H1 (cell line): ENCODE measurements around the gene HACL1. TPM values are rescaled to one million over a fixed set of nuclear protein-coding genes. Genes with fewer than 3 reads are reported as not detected.

ENCODE experiments used
- CTCF ChIA-PET: fragments of 300-600 bp; sonication (Branson Sonifier 250); formaldehyde crosslinking; loops from one replicate; lab custom pipeline; 2021; ENCODE audit not compliant: partially characterized antibody; lab: Charles Lee
- POLR2A ChIA-PET: fragments of 300-600 bp; sonication (Branson Sonifier 250); formaldehyde crosslinking; loops from one replicate; lab custom pipeline; 2021; ENCODE audit warnings: inconsistent platforms; ENCODE audit not compliant: partially characterized antibody; lab: Charles Lee
- DNase-seq, 2 experiments: peaks; one replicate each; pipeline versions ENCODE4 v3.0.0 to v3.0.0-alpha.2; 2010 to 2022; ENCODE audit warnings: low spot score in 2 of 2, low read depth in 1 of 2, mixed read lengths in 1 of 2
- FAIRE-seq: peaks from 2 replicates; lab custom pipeline; 2011; peaks lifted over from hg19 to GRCh38; lab: Jason Lieb, UNC
- H2AFZ ChIP-seq: 2 replicates; pipeline ENCODE4 v1.8.1; 2012; ENCODE audit warnings: low read length, inconsistent platforms
- H2AK5ac ChIP-seq: 2 replicates; pipeline ENCODE4 v1.6.1; 2013; ENCODE audit warnings: low read depth, low read length
- H2BK120ac ChIP-seq: replicated peaks from 2 replicates; pipeline ENCODE3; 2013; ENCODE audit warnings: low read depth, low read length, inconsistent platforms
- H2BK12ac ChIP-seq: 2 replicates; pipeline ENCODE4 v1.6.1; 2013; ENCODE audit warnings: low read depth, low read length
- H2BK15ac ChIP-seq: 2 replicates; pipeline ENCODE4 v1.6.1; 2013; ENCODE audit warnings: low read length
- H2BK20ac ChIP-seq: 2 replicates; pipeline ENCODE4 v1.6.1; 2013; ENCODE audit warnings: low read length
- H2BK5ac ChIP-seq: 2 replicates; pipeline ENCODE4 v1.6.1; 2013; ENCODE audit warnings: low read depth, low read length
- H3K14ac ChIP-seq: 2 replicates; pipeline ENCODE4 v1.6.1; 2013; ENCODE audit warnings: inconsistent platforms; ENCODE audit not compliant: insufficient read length
- H3K18ac ChIP-seq: 2 replicates; pipeline ENCODE4 v1.6.1; 2013; ENCODE audit warnings: low read length; ENCODE audit errors: extremely low read depth
- H3K23ac ChIP-seq: 2 replicates; pipeline ENCODE4 v1.6.1; 2013; ENCODE audit warnings: inconsistent platforms; ENCODE audit not compliant: insufficient read length
- H3K23me2 ChIP-seq: 2 replicates; pipeline ENCODE4 v1.6.1; 2013; ENCODE audit warnings: low read depth, low read length
- H3K27ac ChIP-seq: 2 replicates; pipeline ENCODE4 v1.6.1; 2011; ENCODE audit warnings: low read depth, low read length, inconsistent platforms
- H3K27me3 ChIP-seq, 4 experiments: replicated peaks in 1 of 4; 1 replicate in 1 of 4; 2 replicates in 3 of 4; pipeline versions ENCODE4 v1.6.1 to v1.8.1; 2011 to 2013; ENCODE audit warnings: low read length in 3 of 4, mild to moderate bottlenecking in 3 of 4, inconsistent platforms in 2 of 4, mixed read lengths in 2 of 4, moderate library complexity in 1 of 4; ENCODE audit not compliant: control insufficient read depth in 3 of 4, insufficient read depth in 3 of 4; ENCODE audit errors: extremely low read depth in 1 of 4
- H3K36me3 ChIP-seq, 4 experiments: 2 replicates each; pipeline versions ENCODE4 v1.6.1 to v1.8.1; 2011 to 2013; ENCODE audit warnings: mild to moderate bottlenecking in 4 of 4, low read length in 3 of 4, moderate library complexity in 2 of 4, control low read depth in 1 of 4, inconsistent platforms in 1 of 4; ENCODE audit not compliant: insufficient read depth in 4 of 4, control insufficient read depth in 2 of 4
- H3K4ac ChIP-seq: replicated peaks from 2 replicates; pipeline ENCODE3; 2013; ENCODE audit warnings: low read length, low read depth, mixed read lengths, inconsistent platforms; ENCODE audit not compliant: insufficient read length
- H3K4me1 ChIP-seq, 4 experiments: replicated peaks in 1 of 4; 1 replicate in 1 of 4; 2 replicates in 3 of 4; pipeline versions ENCODE4 v1.6.1 to v1.8.1; 2011 to 2013; ENCODE audit warnings: low read length in 3 of 4, inconsistent platforms in 2 of 4, mixed read lengths in 1 of 4; ENCODE audit not compliant: insufficient read depth in 4 of 4, control insufficient read depth in 3 of 4
- H3K4me2 ChIP-seq, 2 experiments: 2 replicates each; pipeline versions ENCODE4 v1.6.1 to v1.8.1; 2011 to 2013; ENCODE audit warnings: low read depth in 2 of 2, low read length in 2 of 2, control low read depth in 1 of 2, inconsistent platforms in 1 of 2, mild to moderate bottlenecking in 1 of 2; ENCODE audit not compliant: insufficient read depth in 1 of 2
- H3K4me3 ChIP-seq, 4 experiments: fragments of 200-600, 300-600 bp in 1 of 4; sonication (generic), shearing (Covaris generic), sonication (Bioruptor Twin) in 1 of 4; 2 replicates each; pipeline versions ENCODE4 v1.5.1 to v1.8.1; 2011 to 2016; ENCODE audit warnings: low read length in 4 of 4, low read depth in 3 of 4, control low read depth in 2 of 4, inconsistent platforms in 2 of 4, mild to moderate bottlenecking in 2 of 4, mixed read lengths in 1 of 4, moderate library complexity in 1 of 4; ENCODE audit not compliant: insufficient read depth in 2 of 4; ENCODE audit errors: extremely low read depth in 1 of 4
- H3K56ac ChIP-seq: replicated peaks from 2 replicates; pipeline ENCODE3; 2013; ENCODE audit warnings: low read depth, mild to moderate bottlenecking, mixed read lengths, low read length, inconsistent platforms; ENCODE audit not compliant: insufficient read length
- H3K79me1 ChIP-seq: 2 replicates; pipeline ENCODE4 v1.6.1; 2013; ENCODE audit warnings: low read depth, low read length, control low read depth
- H3K79me2 ChIP-seq, 2 experiments: 2 replicates each; pipeline versions ENCODE4 v1.6.1 to v1.8.1; 2012 to 2013; ENCODE audit warnings: low read length in 2 of 2, mild to moderate bottlenecking in 2 of 2, inconsistent platforms in 1 of 2; ENCODE audit not compliant: insufficient read depth in 2 of 2, control insufficient read depth in 1 of 2
- H3K9ac ChIP-seq, 4 experiments: replicated peaks in 1 of 4; 1 replicate in 1 of 4; 2 replicates in 3 of 4; pipeline versions ENCODE4 v1.6.1 to v1.8.1; 2011 to 2013; ENCODE audit warnings: low read depth in 3 of 4, low read length in 3 of 4, control low read depth in 2 of 4, mild to moderate bottlenecking in 2 of 4, moderate library complexity in 2 of 4, inconsistent platforms in 1 of 4; ENCODE audit errors: extremely low read depth in 1 of 4
- H3K9me3 ChIP-seq, 2 experiments: 2 replicates each; pipeline versions ENCODE4 v1.6.1 to v1.8.1; 2012 to 2013; ENCODE audit warnings: mild to moderate bottlenecking in 2 of 2, moderate library complexity in 2 of 2, control low read depth in 1 of 2, inconsistent platforms in 1 of 2, low read depth in 1 of 2, low read length in 1 of 2, mixed read lengths in 1 of 2; ENCODE audit not compliant: insufficient read depth in 2 of 2
- H4K20me1 ChIP-seq, 2 experiments: replicated peaks in 1 of 2; 2 replicates each; pipeline versions ENCODE3 to v1.8.1; 2011 to 2013; ENCODE audit warnings: inconsistent platforms in 2 of 2, low read length in 2 of 2, mild to moderate bottlenecking in 1 of 2; ENCODE audit not compliant: insufficient read depth in 2 of 2, control insufficient read depth in 1 of 2
- H4K5ac ChIP-seq: 2 replicates; pipeline ENCODE4 v1.6.1; 2013; ENCODE audit warnings: low read length, low read depth, mixed read lengths, inconsistent platforms; ENCODE audit not compliant: insufficient read length
- H4K8ac ChIP-seq: 2 replicates; pipeline ENCODE4 v1.8.0; 2013; ENCODE audit warnings: mild to moderate bottlenecking, moderate library complexity, low read length, inconsistent platforms; ENCODE audit not compliant: insufficient read depth; ENCODE audit errors: extremely low read depth
- H4K91ac ChIP-seq: replicated peaks from 2 replicates; pipeline ENCODE3; 2013; ENCODE audit warnings: low read length, mixed read lengths, inconsistent platforms; ENCODE audit not compliant: insufficient read length
- ATF2 ChIP-seq: IDR thresholded peaks from 2 replicates; pipeline ENCODE4 v1.6.1; 2012; ENCODE audit warnings: low read length, inconsistent platforms
- ATF3 ChIP-seq: IDR thresholded peaks from 2 replicates; pipeline ENCODE4 v1.6.1; 2011; ENCODE audit warnings: low read depth, mild to moderate bottlenecking, low read length; ENCODE audit not compliant: insufficient read depth
- BRCA1 ChIP-seq: IDR thresholded peaks from 2 replicates; pipeline ENCODE4 v1.6.1; 2012; ENCODE audit warnings: low read depth, low read length, improper control_type of control experiment
- HDAC6 ChIP-seq: IDR thresholded peaks from one replicate; pipeline ENCODE4 v1.7.1; 2012; ENCODE audit warnings: low read depth, mild to moderate bottlenecking, inconsistent platforms, low read length, moderate library complexity
- MAFK ChIP-seq: IDR thresholded peaks from 2 replicates; pipeline ENCODE4 v1.6.1; 2012; ENCODE audit warnings: low read depth, mild to moderate bottlenecking, improper control_type of control experiment, low read length
- RNF2 ChIP-seq: fragments of 200-900, 300-1000 bp; sonication (generic); IDR thresholded peaks from 2 replicates; pipeline ENCODE4 v1.7.1; 2016; ENCODE audit warnings: borderline replicate concordance, low read depth, mild to moderate bottlenecking, antibody characterized with exemption, low read length; ENCODE audit not compliant: poor library complexity, severe bottlenecking; ENCODE audit errors: missing control alignments
- SIRT6 ChIP-seq: IDR thresholded peaks from one replicate; pipeline ENCODE4 v1.7.1; 2012; ENCODE audit warnings: low read length, inconsistent platforms
- SUZ12 ChIP-seq: fragments of 200-600 bp; sonication (generic); IDR thresholded peaks from 2 replicates; pipeline ENCODE4 v1.6.1; 2012; ENCODE audit warnings: mild to moderate bottlenecking, inconsistent platforms, low read length, moderate library complexity, mixed read lengths
- WGBS, 2 experiments: shearing (Covaris generic) in 1 of 2; methylation state at CpG; one replicate each; pipeline versions ENCODE4 v1.1.6 to v1.1.7; 2013 to 2015; ENCODE audit warnings: low lambda C conversion rate in 2 of 2, mixed read lengths in 2 of 2, inconsistent platforms in 1 of 2, low coverage in 1 of 2, missing lambda C conversion rate in 1 of 2; ENCODE audit not compliant: insufficient replicate concordance in 2 of 2, insufficient coverage in 1 of 2, insufficient read length in 1 of 2; ENCODE audit errors: extremely low coverage in 1 of 2, missing lambda C conversion rate in 1 of 2; 5-methylcytosine and 5-hydroxymethylcytosine counted together
- polyA plus RNA-seq, 7 experiments: library from polyadenylated mRNA; depleted of rRNA in 3 of 7; stranded (reverse) in 5 of 7; unstranded in 2 of 7; fragments of >200 nt in 5 of 7; fragments of 200-250 nt in 2 of 7; gene quantifications; 1 replicate in 5 of 7; 2 replicates in 1 of 7; 4 replicates in 1 of 7; pipeline versions ENCODE4 v1.2.1 to v1.2.3, GENCODE V29; 2011 to 2013; ENCODE audit warnings: missing spikeins in 2 of 7, mixed read lengths in 2 of 7
- total RNA-seq: library from RNA; stranded (reverse); fragmentation: NEBNext Ultra II Directional; extraction: Animal tissue kit (Norgen Biotek cat#: 25700); gene quantifications from 2 replicates; pipeline ENCODE4 v1.2.1, GENCODE V29; 2021

The HACL1 gene
- total and polyA plus RNA-seq, 2 of the 8 experiments (the other 6 are each of a cell fraction or from before 2014, with no cell fraction given) = 38.2 to 46.0 TPM

GRCh38 chr3:15512166-15512565 is 89.2 kb downstream of the HACL1 start:
- H4K20me1 ChIP-seq = no peaks in the 10 kb centered on the region
- ChIA-PET POLR2A (no interaction called here), CTCF (interaction anchor here (0.6 to 3.5 kb wide), 4 partner anchors 11 to 385 kb away, joined by 3 to 10 read pairs (median 4); no protein-coding TSS in a partner anchor)
- no peak for DNase-seq
- H3K4me3 ChIP-seq = no peak overlapping the region
- H3K36me3 ChIP-seq = no peaks in the 10 kb centered on the region
- H3K9ac ChIP-seq = no peak overlapping the region
- H4K91ac ChIP-seq = no peak overlapping the region
- no peak overlapping the region for H2BK12ac ChIP-seq
- no peak overlapping the region for H3K18ac ChIP-seq
- H3K4me2 ChIP-seq = no peak overlapping the region
- no peaks in the 10 kb centered on the region for H3K23me2 ChIP-seq
- H2AFZ ChIP-seq = no peak overlapping the region
- FAIRE-seq = no peak
- TF ChIP-seq MAFK = no peak
- no peak for TF ChIP-seq ATF2
- no peak for TF ChIP-seq ATF3
- TF ChIP-seq HDAC6 = no peak
- TF ChIP-seq RNF2 = no peak
- no peak for TF ChIP-seq SUZ12
- TF ChIP-seq SIRT6 = no peak
- TF ChIP-seq BRCA1 = no peak
- H2BK15ac ChIP-seq = no peak overlapping the region
- H3K23ac ChIP-seq = no peak overlapping the region
- 0 out of 7 replicates have a peak, but pooled peaks cover 0 to 2% (median 0%) of the 10 kb centered on the region in 4 experiments for H3K4me1 ChIP-seq
- peak overlapping the region; percentile 57; the same call in 1 of the 2 replicates for H4K8ac ChIP-seq
- no peaks in the 10 kb centered on the region for H3K79me2 ChIP-seq
- no peaks in the 10 kb centered on the region for H3K9me3 ChIP-seq
- no peak overlapping the region for H2BK5ac ChIP-seq
- H2AK5ac ChIP-seq = no peak overlapping the region
- WGBS, 2 experiments = 91% methylated on average over 9 of the region's 10 CpGs; no CpG with 5 or more reads in 1 of the 2 experiments
- H3K56ac ChIP-seq = no peak overlapping the region
- no peak overlapping the region for H2BK120ac ChIP-seq
- no peak overlapping the region for H4K5ac ChIP-seq
- no peak overlapping the region for H3K14ac ChIP-seq
- no peak overlapping the region for H2BK20ac ChIP-seq
- H3K4ac ChIP-seq = no peak overlapping the region
- H3K79me1 ChIP-seq = no peaks in the 10 kb centered on the region; the same call in 1 of the 2 replicates
- H3K27ac ChIP-seq = no peak overlapping the region
- H3K27me3 ChIP-seq = no peaks in the 10 kb centered on the region
